Spleen (tissue), 11 donors: Measurements from ENCODE around the gene COL6A3. TPM values are rescaled to one million over a fixed set of nuclear protein-coding genes. Genes with fewer than 3 reads are reported as not detected.

Experiments used
- DNase-seq: peaks from one replicate; pipeline ENCODE4 v3.0.0-alpha.2; 2020
- H3K27ac ChIP-seq, 8 donors: fragments of 200-600 bp; sonication (generic) in 7 of 8; 1 replicate in 4 of 8; 2 replicates in 4 of 8; pipeline versions ENCODE4 v1.5.0 to v1.8.0; 2016 to 2021; ENCODE audit warnings: inconsistent platforms in 4 of 8, mild to moderate bottlenecking in 4 of 8, moderate library complexity in 1 of 8
- H3K27me3 ChIP-seq, 7 donors: fragments of 200-600 bp; sonication (generic) in 6 of 7; replicated peaks in 1 of 7; 1 replicate in 4 of 7; 2 replicates in 3 of 7; pipeline versions ENCODE4 v1.5.0 to v1.8.0; 2016 to 2021; ENCODE audit warnings: inconsistent platforms in 3 of 7, mild to moderate bottlenecking in 1 of 7
- H3K36me3 ChIP-seq, 6 donors: fragments of 200-600 bp; sonication (generic) in 5 of 6; 1 replicate in 4 of 6; 2 replicates in 2 of 6; pipeline versions ENCODE4 v1.5.0 to v1.8.0; 2016 to 2021; ENCODE audit warnings: inconsistent platforms in 2 of 6
- H3K4me1 ChIP-seq, 6 donors: fragments of 200-600 bp; sonication (generic) in 5 of 6; 1 replicate in 3 of 6; 2 replicates in 3 of 6; pipeline versions ENCODE4 v1.5.0 to v1.8.0; 2016 to 2021; ENCODE audit warnings: inconsistent platforms in 3 of 6
- H3K4me3 ChIP-seq, 8 donors: fragments of 200-600 bp; sonication (generic) in 7 of 8; 1 replicate in 4 of 8; 2 replicates in 4 of 8; pipeline versions ENCODE4 v1.5.0 to v1.8.0; 2016 to 2021; ENCODE audit warnings: inconsistent platforms in 4 of 8, mild to moderate bottlenecking in 4 of 8, moderate library complexity in 2 of 8
- H3K9me3 ChIP-seq, 8 donors: fragments of 200-600 bp; sonication (generic) in 7 of 8; 1 replicate in 4 of 8; 2 replicates in 4 of 8; pipeline versions ENCODE4 v1.5.0 to v1.8.0; 2016 to 2021; ENCODE audit warnings: inconsistent platforms in 4 of 8
- POLR2A ChIP-seq, 3 donors: fragments of 450-650 bp; IDR thresholded peaks; one replicate each; pipeline ENCODE4 v1.5.1; 2017; ENCODE audit warnings: antibody characterized with exemption in 3 of 3, mild to moderate bottlenecking in 1 of 3
- POLR2AphosphoS5 ChIP-seq, 3 donors: sonication (generic); formaldehyde crosslinking; IDR thresholded peaks; one replicate each; pipeline ENCODE4 v1.5.1; 2017; ENCODE audit warnings: antibody characterized with exemption in 3 of 3
- WGBS, 5 donors: extraction: QIAGEN DNeasy Blood & Tissue Kit in 3 of 5; methylation state at CpG; one replicate each; pipeline versions ENCODE4 v1.1.5 to v1.1.7; 2013 to 2018; 5-methylcytosine and 5-hydroxymethylcytosine counted together
- intact Hi-C: fragments of 100-400 bp; cut with DNase I; formaldehyde crosslinking; loops from one replicate; pipeline ENCODE4 v1.15.0; 2023; ENCODE audit warnings: low total_unique reads
- polyA plus RNA-seq, 3 donors: library from polyadenylated mRNA; stranded (reverse); fragments of 200-250 nt; gene quantifications; one replicate each; pipeline ENCODE4 v1.2.1, GENCODE V29; 2013
- total RNA-seq, 7 donors: library from RNA; depleted of rRNA in 3 of 7; stranded (reverse); fragments of >200 nt in 3 of 7; fragmentation: NEBNext Ultra II Directional in 4 of 7; extraction: Animal tissue kit (Norgen Biotek cat#: 25700) in 4 of 7; gene quantifications; one replicate each; pipeline versions ENCODE4 v1.1.0 to v1.2.1, GENCODE V29; 2016 to 2021
- TF ChIP-seq, protein P1 (sequence below), 11 experiments: fragments of 200-600 bp in 7 of 11; fragments of 450-650 bp in 4 of 11; sonication (generic) in 4 of 11; IDR thresholded peaks in 8 of 11; conservative IDR thresholded peaks in 3 of 11; 1 replicate in 7 of 11; 2 replicates in 4 of 11; pipeline versions ENCODE4 v1.4.0 to v1.8.0; 2016 to 2021; ENCODE audit warnings: antibody characterized with exemption in 11 of 11, inconsistent platforms in 4 of 11, mild to moderate bottlenecking in 1 of 11
- donor health status: healthy with polysubstance abuse.
- donor health status: DM: no; HTN: no; CAD: no; lungs with moderate emphysema.
- donor health status: DM: no; HTN: no; CAD: no.
- donor health status: Bipolar disorder and iron deficiency.
- donor health status: healthy.
- donor health status: DM: no; HTN: no; CAD: no.
- donor health status: DM: yes; HTN: yes; CAD: no.

The COL6A3 gene
- total and polyA plus RNA-seq, 10 donors = 8.3 to 146 (median 65.4) TPM

DNA sequence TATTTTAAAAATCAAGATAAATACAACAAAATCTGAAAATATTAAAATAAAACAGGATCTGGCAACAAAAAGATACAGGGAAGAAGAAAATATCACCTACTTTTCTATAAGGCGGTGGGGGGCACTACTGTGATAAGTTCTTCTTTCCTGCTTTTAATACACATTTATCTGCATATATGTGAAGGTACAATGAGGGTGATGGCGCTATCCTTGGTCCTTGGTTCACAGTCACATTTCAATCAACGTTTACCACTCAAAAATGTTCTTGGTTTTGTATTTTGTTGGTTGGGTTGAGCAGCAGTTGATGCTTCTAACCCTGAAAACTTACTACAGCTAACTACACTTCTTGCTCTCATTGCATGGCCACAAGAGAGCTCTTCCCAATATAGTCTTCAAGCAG lies 112.4 kb downstream of the COL6A3 start:
- Histone ChIP-seq H3K4me3 (no peak overlapping the region), H3K27me3 (peaks cover 0 to 33% (median 0%) of the 10 kb centered on the region in 7 donors), H3K27ac (no peak overlapping the region), H3K4me1 (peaks cover 0 to 14% (median 6%) of the 10 kb centered on the region in 6 donors), H3K9me3 (peaks cover 0 to 25% (median 16%) of the 10 kb centered on the region in 8 donors), H3K36me3 (no peaks in the 10 kb centered on the region)
- no peak for DNase-seq
- intact Hi-C loops = no loop called here
- TF ChIP-seq POLR2AphosphoS5 (IDR thresholded peaks at IDR 0.05) (no peak), POLR2A (IDR thresholded peaks at IDR 0.05) (no peak)
- TF ChIP-seq, protein P1, sequence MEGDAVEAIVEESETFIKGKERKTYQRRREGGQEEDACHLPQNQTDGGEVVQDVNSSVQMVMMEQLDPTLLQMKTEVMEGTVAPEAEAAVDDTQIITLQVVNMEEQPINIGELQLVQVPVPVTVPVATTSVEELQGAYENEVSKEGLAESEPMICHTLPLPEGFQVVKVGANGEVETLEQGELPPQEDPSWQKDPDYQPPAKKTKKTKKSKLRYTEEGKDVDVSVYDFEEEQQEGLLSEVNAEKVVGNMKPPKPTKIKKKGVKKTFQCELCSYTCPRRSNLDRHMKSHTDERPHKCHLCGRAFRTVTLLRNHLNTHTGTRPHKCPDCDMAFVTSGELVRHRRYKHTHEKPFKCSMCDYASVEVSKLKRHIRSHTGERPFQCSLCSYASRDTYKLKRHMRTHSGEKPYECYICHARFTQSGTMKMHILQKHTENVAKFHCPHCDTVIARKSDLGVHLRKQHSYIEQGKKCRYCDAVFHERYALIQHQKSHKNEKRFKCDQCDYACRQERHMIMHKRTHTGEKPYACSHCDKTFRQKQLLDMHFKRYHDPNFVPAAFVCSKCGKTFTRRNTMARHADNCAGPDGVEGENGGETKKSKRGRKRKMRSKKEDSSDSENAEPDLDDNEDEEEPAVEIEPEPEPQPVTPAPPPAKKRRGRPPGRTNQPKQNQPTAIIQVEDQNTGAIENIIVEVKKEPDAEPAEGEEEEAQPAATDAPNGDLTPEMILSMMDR (IDR thresholded peaks at IDR 0.05 in 8 of 11, conservative IDR thresholded peaks at IDR 0.05 in 3 of 11) = no peak
- WGBS, 5 donors = 80 to 91% (median 83%) methylated on average over 3 of the region's 3 CpGs

DNA sequence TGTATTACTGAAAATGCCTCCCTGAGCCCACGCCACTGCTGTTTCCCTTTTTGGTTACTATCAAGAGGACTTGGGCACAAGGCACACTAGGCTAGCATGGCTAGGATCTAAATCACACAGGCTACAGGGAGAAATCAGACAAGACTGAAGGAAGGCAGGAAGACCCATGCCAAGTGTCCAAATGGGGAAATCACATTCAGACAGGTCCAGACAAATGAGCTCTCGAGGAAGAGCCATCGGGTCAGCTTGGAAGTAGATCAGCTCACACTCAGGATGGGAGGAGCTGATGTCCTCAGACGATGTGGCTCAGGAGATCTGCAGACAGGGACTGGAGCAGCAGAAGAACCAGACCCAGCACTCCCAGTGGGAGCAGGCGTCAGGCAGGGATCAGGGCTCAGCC lies 113.2 kb downstream of the COL6A3 start:
- no peak for DNase-seq
- Histone ChIP-seq H3K36me3 (no peaks in the 10 kb centered on the region), H3K9me3 (peaks cover 0 to 25% (median 16%) of the 10 kb centered on the region in 8 donors), H3K4me3 (no peak overlapping the region), H3K4me1 (peaks cover 0 to 14% (median 6%) of the 10 kb centered on the region in 6 donors), H3K27me3 (peaks cover 0 to 33% (median 0%) of the 10 kb centered on the region in 7 donors), H3K27ac (no peak overlapping the region)
- WGBS, 5 donors = 76 to 88% (median 81%) methylated on average over 4 to 5 of the region's 5 CpGs
- no peak for TF ChIP-seq POLR2A (IDR thresholded peaks at IDR 0.05)
- TF ChIP-seq, protein P1 (IDR thresholded peaks at IDR 0.05 in 8 of 11, conservative IDR thresholded peaks at IDR 0.05 in 3 of 11) = no peak
- no peak for TF ChIP-seq POLR2AphosphoS5 (IDR thresholded peaks at IDR 0.05)
- intact Hi-C loops = no loop called here

DNA sequence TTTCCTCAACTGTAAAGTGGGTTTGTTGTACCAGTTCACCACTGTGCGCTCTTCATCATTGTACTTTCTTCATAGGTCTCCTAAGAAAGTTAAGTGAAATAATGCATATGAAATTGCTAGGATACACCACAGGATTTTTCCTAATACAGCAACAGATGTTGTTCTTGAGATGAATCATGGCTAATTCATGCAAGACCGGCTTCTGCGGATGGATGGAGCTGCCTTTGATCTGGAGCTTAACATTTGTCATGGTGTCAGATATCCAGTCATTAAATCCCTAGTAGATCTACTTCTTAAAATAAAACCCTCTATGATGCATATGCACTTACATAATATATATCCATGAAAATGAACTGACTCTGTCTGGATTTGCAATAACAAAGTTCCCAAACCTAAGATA lies 114.1 kb downstream of the COL6A3 start:
- peaks cover 0 to 14% (median 6%) of the 10 kb centered on the region in 6 donors for H3K4me1 ChIP-seq
- TF ChIP-seq, protein P1 (IDR thresholded peaks at IDR 0.05 in 8 of 11, conservative IDR thresholded peaks at IDR 0.05 in 3 of 11) = no peak
- TF ChIP-seq POLR2A (IDR thresholded peaks at IDR 0.05) (no peak), POLR2AphosphoS5 (IDR thresholded peaks at IDR 0.05) (no peak)
- peaks cover 0 to 33% (median 0%) of the 10 kb centered on the region in 7 donors for H3K27me3 ChIP-seq
- H3K4me3 ChIP-seq = no peak overlapping the region
- intact Hi-C loops = no loop called here
- H3K36me3 ChIP-seq = no peaks in the 10 kb centered on the region
- no peak overlapping the region for H3K27ac ChIP-seq
- WGBS, 5 donors = 79 to 86% (median 81%) methylated on average over 3 of the region's 3 CpGs
- no peak for DNase-seq
- H3K9me3 ChIP-seq = peaks cover 0 to 25% (median 16%) of the 10 kb centered on the region in 8 donors

DNA sequence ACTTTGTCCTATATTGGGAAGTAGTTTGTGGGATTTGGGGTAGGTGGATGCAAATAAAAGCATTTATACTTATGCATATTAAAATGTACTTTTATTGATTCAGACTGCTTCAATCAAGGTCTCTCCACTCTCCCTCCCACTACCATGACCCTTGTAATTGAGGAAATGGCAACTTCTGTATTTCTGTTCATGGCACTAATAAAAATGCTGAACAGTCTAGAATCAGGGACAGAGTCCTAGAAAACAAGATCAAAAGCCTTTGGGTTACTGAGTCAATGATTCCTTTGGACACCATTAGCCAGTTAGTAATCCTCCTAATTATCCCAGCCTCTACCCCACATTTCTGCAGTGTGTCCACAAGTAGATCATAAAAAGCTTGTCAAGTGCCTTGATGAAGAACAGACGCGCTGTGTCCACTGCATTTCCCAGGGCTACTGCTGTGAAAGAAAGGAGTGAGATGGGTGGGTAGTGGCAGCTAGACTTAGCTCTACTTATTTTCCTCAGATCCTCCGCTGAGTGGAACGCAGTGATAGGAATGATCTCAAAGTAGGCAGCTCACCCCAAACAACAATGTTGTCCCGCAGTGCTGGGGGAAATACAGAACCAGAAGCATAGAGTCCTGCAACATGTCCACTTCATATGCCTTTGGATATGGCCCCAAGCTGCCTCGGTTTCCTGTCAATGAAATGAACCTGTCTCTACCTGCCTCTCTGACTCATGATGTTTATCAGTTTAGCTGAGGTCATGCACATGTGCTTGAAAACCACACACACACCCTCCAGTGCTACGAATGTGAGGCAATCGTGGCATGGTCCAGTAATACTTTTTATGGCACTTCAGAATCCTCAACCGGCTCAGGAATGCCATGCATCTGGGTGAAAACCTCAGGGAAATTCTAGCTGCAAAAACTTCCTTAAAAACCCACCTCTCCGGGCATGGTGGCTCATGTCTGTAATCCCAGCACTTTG lies 115.5 kb downstream of the COL6A3 start:
- TF ChIP-seq POLR2AphosphoS5 (IDR thresholded peaks at IDR 0.05) = no peak
- TF ChIP-seq, protein P1 (IDR thresholded peaks at IDR 0.05 in 8 of 11, conservative IDR thresholded peaks at IDR 0.05 in 3 of 11) = no peak
- no peak for TF ChIP-seq POLR2A (IDR thresholded peaks at IDR 0.05)
- WGBS, 5 donors = 74 to 85% (median 83%) methylated on average over 10 of the region's 10 CpGs
- Histone ChIP-seq H3K27ac (peak overlapping the region in 1 of 8 donors; percentile 0), H3K9me3 (peaks cover 0 to 15% (median 6%) of the 10 kb centered on the region in 8 donors), H3K4me1 (peaks cover 0 to 17% (median 6%) of the 10 kb centered on the region in 6 donors), H3K27me3 (peaks cover 0 to 33% (median 0%) of the 10 kb centered on the region in 7 donors), H3K36me3 (no peaks in the 10 kb centered on the region), H3K4me3 (no peak overlapping the region)
- intact Hi-C loops = no loop called here
- DNase-seq = no peak
